NCI-H2171 (cell line): ENCODE measurements around the gene FBXO2.
A peak's percentile ranks its signal among the peaks of the same experiment; 100 is the strongest.

Experiments
- DNase-seq: peaks from one replicate; lab custom pipeline; 2025; lab: John Stamatoyannopoulos, UW

Gene FBXO2

DNA sequence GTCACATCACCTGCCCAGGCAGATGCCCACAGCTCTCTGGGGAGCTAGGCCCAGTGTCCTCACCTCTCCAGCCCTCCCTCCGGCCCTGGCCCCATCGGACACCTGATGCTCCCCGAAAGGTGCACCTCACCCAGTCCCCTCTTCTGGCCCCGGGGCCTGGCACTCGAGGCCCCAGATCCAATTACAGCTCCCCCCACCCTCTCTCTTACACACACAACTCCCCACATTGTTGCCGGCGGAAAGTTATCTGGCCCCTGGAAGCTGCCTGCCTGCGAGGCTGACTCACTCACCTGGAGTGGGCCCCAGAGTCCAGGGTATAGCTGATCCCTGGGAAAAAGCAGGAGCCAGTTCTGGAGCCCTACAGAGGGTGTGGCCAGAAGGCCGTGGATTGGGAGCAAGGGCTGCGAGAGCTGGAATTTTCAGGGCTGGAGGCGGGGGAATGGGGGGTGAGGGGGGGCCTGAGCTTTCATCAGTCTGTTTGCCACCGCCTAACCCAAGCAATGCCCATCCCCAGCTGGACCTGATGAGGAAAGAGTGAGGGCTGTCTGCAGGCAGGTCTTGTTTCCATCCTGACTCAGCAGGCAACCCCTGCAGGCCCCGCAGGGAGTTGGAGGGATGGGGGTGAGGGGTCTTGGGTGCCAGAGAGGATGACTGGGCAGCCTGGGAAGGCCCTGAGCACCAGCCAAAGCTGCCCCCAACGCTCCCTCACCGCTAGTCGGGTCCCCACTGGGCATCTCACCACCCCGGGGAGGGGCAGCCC, 948 bp downstream of the FBXO2 start:
- no peak for DNase-seq

DNA sequence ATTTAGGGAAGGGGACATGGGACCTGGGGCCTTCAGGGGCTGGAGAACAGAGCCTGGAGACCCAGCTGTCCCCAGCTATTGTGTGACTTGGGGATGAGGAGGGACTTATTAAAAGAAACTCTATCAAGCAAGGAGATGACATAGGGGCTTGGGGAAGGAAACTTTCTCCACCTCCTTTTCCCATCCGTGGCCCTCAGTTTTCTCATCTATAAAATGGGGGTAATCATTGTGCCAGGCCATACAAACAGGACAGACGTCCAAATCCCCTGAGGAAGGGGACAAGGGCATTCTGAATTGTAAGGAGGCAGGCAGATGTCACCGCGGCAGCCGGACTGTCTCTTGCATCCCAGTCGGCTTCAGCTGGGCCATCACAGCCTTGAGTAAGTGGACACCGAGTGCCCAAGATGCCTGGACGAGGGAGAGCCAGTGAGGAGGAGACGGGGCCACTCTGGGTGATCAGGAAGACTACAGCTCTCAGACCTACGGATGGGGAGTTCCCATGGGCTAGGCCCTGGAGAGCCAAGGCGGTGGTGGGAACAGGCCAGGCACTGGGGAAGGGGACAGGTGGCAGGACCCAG, 1.9 kb downstream of the FBXO2 start:
- no peak for DNase-seq

DNA sequence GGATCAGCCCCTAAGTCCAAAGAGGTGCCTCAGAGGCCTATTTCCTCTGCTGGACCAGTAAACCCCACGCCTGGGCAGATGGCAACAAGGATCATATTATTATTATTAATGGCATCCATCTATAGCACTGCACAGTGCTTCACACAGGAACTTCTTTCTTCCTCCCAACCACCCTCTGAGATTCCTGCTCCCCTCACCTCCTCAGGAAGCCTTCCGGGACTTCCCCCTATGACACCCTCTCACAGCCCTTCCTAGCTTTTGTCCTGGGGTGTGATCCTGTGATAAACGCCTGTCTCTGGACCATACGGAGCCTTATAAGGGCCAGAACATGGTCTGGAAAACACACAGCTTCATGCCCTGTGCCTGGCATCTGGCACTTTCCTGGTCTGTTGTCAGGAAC, 3.2 kb downstream of the FBXO2 start:
- DNase-seq = no peak

- no peak for DNase-seq
Observed at GRCh38 chr1:11650331-11650991, 3.8 kb downstream of the FBXO2 start.

DNA sequence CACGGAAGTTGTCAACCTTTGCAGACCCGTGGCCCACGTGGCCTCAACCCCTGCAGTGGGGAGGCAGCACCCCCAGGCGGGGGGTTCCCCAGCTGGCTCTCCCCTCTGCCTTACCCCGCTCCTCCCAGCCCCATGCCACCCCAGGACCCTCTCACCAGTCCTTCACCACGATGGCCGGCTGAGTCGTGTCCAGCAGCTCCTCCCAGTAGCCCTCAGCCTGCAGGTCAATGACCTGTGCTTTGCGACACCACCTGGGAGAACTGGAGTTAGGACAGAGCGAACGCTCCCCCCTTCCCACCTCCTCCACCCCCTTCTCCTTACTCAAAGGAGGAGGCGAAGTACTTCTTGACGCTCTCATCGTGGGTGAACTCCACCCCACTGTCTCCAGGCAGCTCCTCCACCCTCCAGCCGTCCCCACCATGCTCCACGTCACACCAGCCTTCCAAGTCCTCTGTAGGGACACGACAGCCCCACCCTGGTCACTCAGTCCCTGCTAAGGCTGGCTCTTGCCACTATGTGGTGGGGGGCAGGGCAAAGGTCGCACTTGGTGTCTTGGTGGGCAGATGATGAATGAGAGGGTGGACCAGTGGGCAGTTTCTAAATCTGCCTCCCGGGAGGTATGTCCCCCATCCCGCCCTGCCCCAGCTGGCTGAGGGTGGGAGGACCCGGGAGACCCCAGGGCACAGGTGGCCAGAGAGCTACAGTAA, 4.5 kb downstream of the FBXO2 start:
- no peak for DNase-seq

GRCh38 chr1:11649237-11649623, 5.0 kb downstream of the FBXO2 start:
- no peak for DNase-seq

DNA sequence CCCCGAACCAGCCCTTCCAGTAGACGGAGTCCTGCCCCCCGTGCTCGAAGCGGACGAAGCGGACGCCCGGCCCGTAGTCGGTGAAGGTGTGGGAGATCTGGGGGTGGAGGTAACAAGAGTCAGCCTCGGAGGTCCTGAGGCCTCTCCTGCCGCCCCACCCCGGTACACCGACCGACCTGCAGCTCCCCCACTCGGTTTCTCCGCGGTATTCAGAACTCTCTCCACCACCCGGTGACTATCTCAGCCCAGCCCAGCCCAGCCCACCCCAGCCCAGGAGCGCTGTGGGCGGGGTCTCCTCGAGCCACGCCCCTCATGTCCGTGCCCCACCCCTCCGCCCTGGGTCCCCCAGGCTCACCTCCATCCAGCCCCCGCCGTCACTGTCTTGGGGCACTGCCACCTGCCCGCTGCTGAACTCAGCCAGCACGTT, 5.5 kb downstream of the FBXO2 start:
- no peak for DNase-seq

GRCh38 chr1:11648039-11648438, 6.2 kb downstream of the FBXO2 start:
- DNase-seq = no peak

- no peak for DNase-seq
Observed at GRCh38 chr1:11647333-11647732, 6.9 kb downstream of the FBXO2 start.

DNA sequence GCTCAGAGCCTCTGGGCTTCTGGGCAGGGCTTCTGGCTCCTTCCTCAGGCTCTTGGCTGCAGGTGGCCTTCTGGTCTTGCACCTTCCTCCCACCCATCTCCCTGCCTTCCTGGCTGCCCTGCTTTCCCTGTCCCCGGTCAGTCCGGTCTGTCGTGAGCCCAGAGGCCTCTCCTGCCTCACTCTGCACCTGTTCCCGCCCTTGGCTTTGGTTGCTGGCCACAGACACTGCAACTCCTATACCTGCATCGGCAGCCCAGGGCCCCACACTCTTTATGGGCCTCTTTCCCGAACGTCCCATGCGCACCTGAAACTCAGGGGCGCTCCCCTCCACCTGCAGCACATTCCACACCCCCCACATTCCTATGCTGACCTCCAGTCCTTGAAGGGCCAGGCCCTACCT, 7.9 kb downstream of the FBXO2 start:
- no peak for DNase-seq

DNA sequence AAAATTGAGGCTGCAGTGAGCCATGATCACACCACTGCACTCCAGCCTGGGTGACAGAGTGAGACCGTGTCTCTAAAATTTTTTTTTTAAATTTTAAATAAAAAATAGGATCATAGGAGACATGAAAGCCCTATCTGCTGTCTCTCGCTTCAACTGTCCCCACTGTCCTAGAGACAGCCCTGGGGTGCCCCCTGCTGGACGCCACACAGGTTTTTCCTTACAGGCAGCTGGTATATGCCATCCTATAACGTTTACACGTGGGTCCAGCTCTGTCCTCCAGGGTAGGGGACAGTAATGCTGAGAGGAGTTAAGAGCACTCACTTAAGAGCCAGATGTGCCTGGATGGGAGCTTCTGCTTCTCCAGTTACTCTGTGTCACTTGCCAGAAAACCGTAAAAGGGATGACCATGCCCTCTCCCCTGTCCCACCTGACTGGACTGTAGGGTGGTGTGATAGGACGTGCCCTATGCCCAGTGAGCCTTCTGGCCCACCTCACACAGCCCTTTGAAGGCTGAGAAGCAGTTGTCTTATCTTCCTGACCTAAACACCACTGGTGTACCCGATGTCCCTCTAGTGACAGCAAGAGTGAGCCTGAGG, 8.5 kb downstream of the FBXO2 start:
- peak; percentile 74 for DNase-seq

- DNase-seq = no peak
Observed at GRCh38 chr1:11645270-11645669, 9.0 kb downstream of the FBXO2 start.

DNA sequence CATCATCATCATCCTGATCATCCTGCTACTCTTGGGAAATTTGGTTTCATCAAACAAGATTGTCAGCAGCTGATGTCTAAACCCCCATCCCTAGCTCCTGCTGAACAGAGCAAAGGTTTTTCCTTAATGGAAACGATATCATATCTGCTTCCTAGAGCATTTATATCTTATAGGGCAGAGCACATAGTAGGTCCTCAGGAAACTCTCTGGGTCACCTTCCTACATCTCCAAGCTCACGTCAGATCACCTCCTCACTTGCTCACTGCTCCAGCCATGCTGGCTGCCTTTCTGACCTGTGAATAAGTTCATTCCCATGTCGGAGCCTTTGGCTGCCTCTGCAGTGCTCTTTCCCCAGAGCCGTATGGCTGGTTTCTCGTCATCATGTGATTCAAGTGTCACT, 10.4 kb downstream of the FBXO2 start:
- no peak for DNase-seq

- peak; percentile 47 for DNase-seq
Observed at GRCh38 chr1:11642418-11643017, 11.7 kb downstream of the FBXO2 start.

DNA sequence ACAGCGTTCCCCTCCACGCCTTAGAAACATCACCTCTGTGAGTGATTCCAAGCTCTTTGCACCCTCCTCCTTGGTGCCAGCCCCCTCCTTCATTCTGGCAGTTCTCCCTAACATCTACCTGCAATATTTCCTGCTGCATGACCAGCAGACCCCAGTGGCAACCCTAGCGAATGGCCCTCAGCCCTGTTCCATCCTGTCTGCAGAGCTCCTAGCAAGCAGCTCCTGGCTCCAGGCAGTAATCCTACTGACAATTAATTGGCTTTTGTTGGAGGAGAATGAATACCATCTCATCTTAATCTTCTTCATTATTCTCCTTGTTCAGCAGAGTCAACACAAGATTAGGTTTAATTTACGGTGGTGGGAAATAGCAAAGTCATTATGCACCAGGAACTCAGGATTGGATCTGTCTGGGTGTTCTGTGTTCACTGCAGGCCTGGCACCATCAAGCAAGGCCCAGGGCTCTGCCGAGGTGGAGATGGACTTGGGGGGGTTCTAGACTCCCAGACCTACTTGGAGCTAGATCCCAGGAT, 12.4 kb downstream of the FBXO2 start:
- DNase-seq = no peak

DNA sequence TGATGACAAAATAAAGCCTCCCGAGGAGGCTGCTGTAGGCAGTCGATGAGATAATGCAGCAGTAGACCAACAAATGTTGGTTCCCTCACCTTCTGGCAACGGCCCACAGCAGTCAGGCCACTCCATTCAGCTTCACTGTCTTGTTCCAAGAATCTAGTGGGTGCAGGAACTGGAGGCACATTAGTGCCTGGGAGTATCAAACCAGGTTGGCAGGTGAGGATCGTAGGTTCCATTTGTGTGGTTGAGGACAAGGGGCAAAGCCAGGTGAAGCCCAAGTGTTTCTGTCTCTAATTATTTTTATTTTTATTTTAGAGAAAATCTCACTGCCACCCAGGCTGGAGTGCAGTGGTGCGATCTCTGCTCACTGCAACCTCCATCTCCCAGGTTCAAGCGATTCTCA, 13.3 kb downstream of the FBXO2 start:
- no peak for DNase-seq

DNA sequence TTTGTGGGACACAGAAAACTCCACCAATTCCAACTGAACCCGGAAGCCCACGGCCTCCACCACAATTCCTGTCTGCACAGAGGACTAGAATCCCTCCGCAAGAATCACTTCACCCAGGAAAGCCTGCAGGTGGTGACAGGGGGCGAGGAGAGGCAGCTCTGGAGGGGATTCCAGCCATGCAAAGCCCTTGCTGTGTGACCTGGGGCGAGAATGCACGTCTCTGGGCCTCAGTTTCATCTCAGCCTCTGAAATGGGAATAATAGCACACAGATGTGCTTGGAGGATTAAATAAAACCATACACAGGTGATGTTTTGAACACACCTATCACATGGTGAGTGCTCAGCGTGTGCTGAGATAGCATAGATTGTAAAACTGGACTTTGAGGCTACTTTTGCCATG, 14.1 kb downstream of the FBXO2 start:
- DNase-seq = no peak

- DNase-seq = no peak
Observed at GRCh38 chr1:11639372-11639771, 14.9 kb downstream of the FBXO2 start.

- DNase-seq = no peak
Observed at GRCh38 chr1:11638121-11638520, 16.1 kb downstream of the FBXO2 start.

GRCh38 chr1:11634365-11635192, 19.6 kb downstream of the FBXO2 start:
- DNase-seq = peak; percentile 67
